HuH-7.5 (cell line): ENCODE results near the gene EGFL7.

ENCODE experiments used
- DNase-seq: peaks from one replicate; pipeline ENCODE4 v3.0.0; 2011; ENCODE audit warnings: low spot score

EGFL7 gene

DNA sequence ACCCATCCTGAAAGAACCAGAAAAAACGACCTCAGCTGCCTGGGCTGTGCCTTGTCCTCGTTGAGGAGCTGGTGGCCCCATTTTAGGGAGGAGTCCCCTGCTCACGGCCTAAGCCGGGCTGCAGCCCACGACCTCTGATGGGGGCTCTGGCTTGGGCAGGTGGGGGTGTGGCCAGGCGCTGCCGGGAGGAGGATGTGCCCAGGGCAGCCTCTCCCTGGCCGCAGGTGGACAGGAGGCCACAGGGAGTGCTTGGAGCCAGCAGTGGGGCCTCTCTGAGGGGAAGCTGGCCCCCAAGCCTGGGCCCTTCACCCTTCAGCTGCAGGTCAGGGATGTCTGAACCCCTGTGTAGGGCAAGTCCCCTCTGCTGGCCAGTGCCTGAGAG is 52.2 kb downstream of the EGFL7 start:
- DNase-seq: no peak

DNA sequence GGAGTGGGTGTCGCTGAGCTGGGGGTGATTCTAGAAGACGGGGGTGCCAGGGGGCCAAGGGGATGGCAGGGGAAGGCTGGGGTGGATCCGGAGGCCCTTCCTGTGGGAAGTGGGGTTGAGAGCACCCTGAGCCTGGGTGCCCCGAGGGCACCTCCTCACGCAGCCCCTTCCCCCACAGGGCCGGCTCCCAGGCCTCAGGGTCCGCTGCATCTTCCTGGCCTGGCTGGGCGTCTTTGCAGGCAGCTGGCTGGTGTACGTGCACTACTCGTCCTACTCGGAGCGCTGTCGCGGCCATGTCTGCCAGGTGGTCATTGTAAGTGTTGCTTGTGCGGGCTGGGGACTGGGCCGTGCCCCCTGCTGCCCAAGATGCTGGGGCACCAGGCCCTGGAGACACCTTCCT is 54.7 kb downstream of the EGFL7 start:
- no peak for DNase-seq

DNA sequence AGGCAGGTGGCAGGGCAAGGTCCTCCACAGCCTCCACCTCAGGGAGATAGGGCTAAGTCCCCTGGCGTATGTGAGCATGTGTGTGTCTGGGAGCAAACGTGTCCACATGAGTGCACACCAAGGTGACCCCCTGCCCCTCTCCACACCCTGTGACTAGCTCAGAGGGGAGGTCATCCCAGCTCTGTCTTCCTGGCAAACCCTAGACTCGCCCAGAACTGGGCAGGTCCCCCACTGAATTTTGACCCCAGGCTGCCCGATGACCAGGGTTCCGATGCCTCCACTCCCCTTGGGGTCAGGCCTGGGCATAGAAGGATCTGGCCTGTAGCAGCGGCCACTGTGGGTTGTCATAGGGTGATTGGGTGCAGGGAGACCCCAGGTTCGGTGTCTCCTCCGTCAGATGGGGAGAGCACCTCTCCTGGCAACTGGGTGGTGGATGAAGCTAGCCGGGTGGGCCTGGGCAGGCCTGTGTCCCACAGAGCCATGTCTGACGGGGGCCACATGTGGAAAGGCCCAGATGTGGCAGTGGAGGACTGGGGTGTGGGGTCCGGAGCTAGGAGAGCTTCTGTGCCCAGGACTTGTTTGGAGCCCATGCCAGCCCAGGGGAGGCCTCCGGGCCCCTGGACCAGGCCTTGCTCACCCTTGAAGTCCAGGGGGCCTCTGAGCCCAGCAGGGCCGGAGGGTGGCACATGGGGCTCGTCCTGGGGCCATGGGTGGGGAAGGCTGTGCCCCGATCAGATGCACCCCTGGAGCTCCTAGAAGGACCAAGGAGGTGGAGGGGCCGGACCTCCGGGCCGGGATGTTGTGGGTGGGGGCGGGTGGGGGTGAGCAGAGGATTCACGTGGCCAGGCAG is 55.9 kb downstream of the EGFL7 start:
- DNase-seq: no peak

DNA sequence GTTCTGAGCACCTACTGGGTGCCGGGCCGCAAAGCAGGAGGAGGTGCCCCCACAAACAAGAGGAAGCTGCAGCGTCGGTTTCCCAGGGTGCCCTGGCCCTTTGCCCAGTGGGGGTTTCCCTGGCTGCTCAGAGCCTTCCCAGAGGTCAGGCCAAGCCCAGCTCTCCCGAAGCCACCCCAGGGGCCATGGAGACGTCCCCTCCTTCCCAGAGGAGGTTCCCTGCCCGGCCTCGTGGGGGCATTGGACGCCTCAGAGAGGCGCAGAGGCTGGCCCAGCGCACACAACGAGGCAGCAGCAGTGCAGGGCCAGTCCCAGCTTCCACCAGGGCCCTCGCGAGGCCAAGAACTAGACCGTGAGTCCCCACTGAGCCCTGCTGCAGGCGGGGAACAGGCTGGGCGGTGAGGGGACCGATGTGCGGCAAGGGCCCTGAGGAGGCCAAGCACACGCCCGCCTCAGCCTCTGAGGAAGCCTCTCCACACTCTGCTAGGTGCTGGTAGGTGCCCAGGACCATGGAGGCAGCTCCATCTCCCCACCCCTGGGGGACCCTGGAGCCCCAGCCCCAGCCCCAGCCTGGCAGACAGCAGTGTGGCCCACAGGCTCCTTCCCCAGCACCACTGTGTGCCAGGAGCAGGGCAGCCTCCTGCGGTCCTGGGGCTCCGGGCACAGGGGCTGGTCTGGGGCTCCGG is 56.6 kb downstream of the EGFL7 start:
- no peak for DNase-seq

DNA sequence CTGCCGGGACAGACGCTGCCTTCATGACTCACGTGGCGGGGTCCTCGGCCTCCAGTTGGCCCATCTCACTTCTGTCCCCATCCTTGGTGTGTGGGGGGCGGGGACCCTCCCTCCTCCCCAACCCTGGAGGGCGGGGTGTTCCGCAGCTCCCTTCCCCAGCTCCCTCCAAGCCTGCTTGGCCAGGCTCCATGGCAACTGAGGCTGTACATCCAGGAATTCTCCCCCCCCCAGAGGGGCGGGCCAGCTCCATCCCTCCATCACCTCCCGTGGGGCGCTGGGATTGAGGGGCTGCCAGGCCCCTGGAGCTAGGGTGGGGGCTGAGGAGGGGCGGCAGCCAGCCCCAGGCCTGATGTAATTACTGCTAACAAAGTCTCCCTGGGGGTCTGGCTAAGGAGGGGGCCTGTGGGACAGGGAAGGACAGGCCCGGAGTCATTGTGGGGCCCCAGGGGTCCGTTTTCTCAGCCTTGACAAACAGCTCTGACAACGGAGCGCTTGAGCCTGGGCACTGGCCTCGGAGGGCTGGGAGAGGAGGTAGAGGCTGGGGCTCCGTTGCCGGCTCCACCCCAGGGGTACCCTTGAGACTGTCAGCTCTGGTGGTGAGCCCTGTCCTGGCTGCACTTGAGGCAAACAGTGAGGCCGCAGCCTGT is 57.7 kb downstream of the EGFL7 start:
- no peak for DNase-seq

DNA sequence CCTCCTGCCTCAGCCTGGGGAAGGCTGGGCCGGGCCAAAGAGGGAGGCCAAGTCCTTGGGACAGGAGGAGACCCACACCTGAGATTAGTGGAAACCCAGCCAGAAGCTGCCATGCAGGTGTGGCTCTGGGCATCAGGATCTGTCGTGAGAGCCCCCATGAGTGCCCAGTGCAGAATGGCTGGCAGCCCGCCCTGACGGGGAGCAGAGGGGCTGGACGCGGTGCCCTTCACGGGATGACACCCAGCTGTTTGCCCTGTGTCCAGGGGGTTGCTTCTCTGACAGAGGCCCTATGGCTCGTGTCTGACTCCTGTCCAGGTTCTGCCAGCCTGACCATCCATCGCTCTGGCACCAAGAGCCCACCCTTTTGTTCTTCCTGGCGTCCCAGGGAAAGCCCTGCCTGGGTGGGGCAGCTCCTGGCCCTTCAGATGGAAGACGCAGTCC is 58.2 kb downstream of the EGFL7 start:
- DNase-seq: peak; percentile 34

DNA sequence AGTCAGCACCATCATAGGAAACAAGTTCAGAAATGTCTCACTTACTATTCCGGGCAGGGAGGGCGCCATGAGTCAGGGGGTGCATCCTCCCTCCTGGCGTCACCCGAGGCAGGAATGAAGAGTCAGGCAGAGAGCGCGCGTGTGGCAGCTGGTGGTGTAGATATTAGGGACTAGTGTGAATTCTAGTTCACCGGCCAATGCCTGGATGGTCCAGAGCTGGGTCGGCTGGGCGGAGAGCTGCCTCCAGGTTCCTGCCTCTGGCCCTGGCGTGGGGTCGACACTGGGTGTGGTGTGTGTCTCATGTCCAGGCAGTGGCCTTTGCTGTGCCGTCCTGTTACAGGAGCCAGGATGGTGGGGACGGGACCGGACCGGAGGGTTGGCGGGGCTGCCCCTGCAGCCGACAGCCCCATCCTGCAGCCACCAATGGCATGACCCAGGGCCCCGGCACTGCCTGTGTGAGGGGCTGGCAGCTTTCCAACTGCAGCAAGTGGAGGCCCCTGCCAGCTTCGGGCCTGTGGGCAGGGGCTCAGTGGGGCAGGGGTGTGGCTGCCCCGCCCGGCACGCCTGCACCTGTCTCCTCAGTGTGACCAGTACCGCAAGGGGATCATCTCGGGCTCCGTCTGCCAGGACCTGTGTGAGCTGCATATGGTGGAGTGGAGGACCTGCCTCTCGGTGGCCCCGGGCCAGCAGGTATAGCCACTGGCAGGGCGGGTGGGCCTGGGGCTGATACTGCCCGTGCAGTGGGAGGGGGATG is 58.8 kb downstream of the EGFL7 start:
- peak; percentile 54 for DNase-seq
